GM19463 (cell line): Measurements from ENCODE around the gene PUSL1.

ENCODE experiments used
- ATAC-seq: cut with Tn5 transposase; IDR thresholded peaks from one replicate; pipeline ENCODE4 v1.9.1; 2021; ENCODE audit warnings: mild to moderate bottlenecking, moderate library complexity; ENCODE audit not compliant: unreplicated experiment

The PUSL1 gene

DNA sequence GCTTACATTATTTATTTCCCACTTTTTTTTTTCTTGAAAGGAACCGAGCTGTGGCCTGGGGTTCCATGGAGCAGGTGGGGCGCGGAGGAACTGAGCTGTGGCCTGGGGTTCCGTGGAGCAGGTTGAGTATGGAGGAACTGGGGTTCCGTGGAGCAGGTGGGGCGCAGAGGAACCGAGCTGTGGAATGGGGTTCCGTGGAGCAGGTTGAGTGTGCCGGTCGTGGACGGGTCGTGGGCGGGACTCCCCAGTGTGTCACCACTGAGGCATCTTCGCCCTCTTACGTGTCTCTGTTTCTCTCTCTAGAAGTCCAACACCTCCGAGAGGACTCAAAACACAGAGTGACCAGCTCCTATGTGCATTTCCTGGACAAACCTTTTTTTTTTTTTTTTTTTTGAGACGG is 29.4 kb upstream of the PUSL1 start:
- no peak for ATAC-seq

GRCh38 chr1:1280782-1281481 is 27.5 kb upstream of the PUSL1 start:
- no peak for ATAC-seq

GRCh38 chr1:1281533-1282321 is 26.7 kb upstream of the PUSL1 start:
- ATAC-seq, result no peak

GRCh38 chr1:1282998-1283397 is 25.4 kb upstream of the PUSL1 start:
- no peak for ATAC-seq

GRCh38 chr1:1283821-1284220 is 24.6 kb upstream of the PUSL1 start:
- ATAC-seq, result no peak

- ATAC-seq, result no peak
Measured at GRCh38 chr1:1284221-1285101, 23.9 kb upstream of the PUSL1 start.

DNA sequence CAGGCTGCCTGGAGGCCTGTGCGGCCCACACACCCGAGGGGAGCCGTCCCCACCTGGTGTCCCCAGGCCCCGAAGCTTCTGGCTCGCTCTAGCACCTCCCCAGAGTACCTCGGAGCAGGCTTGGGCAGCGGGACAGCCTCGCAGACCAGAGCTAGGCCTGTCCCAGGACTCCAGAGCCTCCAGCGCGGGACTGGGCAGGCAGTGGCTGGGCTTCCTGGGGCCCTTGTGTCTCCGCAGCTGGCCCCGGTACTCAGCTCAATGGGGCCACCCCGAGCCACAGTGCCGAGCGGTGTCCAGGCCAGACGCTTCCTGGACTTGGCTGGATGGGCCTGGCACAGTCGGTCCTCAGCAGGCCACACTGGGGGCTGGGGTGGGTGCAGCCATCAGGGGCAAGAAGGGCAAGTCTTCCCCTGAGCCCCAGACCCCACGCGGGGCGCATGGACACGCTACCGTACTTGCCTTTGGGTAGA is 23.3 kb upstream of the PUSL1 start:
- no peak for ATAC-seq

DNA sequence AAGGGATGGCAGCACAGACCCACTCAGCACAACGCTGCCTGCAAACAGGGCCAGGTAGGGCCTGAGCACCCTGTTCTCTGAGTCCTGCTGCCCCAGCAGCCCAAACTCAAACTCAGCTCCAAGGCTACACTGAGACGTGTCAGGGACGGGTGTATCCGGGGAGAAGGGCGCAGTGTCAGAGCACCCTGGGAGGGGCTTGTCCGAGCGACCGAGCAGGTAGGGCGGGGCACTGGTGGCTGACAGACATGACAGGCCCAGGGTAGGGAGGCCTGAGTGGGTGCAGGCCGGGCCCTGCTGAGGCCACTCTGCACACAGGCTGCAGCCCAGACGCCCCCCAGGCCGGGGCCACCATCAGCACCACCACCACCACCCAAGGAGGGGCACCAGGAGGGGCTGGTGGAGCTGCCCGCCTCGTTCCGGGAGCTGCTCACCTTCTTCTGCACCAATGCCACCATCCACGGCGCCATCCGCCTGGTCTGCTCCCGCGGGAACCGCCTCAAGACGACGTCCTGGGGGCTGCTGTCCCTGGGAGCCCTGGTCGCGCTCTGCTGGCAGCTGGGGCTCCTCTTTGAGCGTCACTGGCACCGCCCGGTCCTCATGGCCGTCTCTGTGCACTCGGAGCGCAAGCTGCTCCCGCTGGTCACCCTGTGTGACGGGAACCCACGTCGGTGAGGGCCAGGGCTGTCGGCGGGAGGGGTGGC is 22.6 kb upstream of the PUSL1 start:
- ATAC-seq, result no peak

- no peak for ATAC-seq
Measured at GRCh38 chr1:1286313-1287261, 21.8 kb upstream of the PUSL1 start.

- no peak for ATAC-seq
Measured at GRCh38 chr1:1287288-1288110, 20.9 kb upstream of the PUSL1 start.

- no peak for ATAC-seq
Measured at GRCh38 chr1:1290238-1290731, 18.1 kb upstream of the PUSL1 start.

GRCh38 chr1:1291023-1291528 is 17.3 kb upstream of the PUSL1 start:
- no peak for ATAC-seq

DNA sequence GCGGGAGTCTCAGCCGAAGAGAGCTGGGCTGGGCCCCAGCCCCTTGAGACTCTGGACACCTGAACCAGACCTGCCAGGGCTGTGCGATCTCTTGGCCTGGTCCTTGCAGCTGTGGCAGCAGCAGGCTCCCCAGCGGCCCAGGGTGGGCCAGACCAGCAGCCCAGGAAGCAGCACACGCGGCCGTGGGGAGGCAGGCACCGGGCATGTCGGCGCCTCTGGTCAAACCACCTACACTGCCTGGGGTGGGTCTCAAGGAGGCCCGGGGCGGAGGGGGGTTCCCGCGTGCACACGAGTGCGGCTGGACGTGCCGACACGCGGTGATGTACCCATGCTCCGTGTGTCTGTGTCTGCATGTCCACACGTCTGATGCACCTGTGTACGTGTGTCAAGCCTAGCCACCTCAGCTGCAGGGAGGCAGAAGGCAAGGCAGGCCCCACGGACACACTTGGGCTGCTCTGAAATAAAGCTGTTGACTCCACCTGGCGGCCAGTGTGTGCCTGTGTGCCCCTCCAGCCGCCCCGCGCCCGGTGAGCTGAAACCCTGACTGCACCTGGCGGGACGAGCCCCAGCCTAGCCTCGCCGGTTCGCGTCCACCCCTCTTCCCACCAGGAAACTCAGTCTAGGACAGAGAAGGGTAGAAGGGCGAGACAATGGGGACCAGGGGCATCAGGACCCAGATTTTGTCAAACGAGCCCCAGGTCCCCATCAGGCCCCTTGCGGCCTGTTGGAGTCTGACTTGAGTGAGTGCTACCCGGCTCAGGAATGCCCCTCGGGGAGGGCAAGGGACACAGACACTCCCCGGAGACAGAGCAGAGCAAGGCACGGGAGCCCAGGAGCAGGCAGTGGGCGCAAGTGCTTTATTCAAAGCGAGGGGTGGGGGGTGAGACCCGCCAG is 16.6 kb upstream of the PUSL1 start:
- ATAC-seq, result no peak

GRCh38 chr1:1292442-1292779 is 16.0 kb upstream of the PUSL1 start:
- ATAC-seq, result no peak

DNA sequence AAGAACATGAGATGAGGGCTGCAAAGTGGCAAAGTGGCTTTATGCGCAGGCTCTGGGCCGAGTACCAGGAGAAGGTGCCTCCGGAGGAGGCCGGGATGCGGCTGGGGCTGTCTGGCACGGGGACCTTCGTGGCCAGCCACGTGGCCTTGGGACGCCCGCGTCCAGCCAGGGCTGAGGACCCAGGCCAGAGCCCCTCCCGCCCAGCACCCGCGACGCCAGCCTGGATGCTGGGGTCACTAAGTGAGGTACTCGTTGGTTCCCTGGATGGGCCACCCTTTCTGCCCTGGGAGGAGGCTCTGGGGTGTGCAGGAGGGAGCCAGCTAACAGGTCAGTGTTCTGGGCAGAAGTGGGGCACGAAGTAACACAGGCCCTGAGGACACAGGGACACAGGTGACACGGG is 15.5 kb upstream of the PUSL1 start:
- no peak for ATAC-seq

DNA sequence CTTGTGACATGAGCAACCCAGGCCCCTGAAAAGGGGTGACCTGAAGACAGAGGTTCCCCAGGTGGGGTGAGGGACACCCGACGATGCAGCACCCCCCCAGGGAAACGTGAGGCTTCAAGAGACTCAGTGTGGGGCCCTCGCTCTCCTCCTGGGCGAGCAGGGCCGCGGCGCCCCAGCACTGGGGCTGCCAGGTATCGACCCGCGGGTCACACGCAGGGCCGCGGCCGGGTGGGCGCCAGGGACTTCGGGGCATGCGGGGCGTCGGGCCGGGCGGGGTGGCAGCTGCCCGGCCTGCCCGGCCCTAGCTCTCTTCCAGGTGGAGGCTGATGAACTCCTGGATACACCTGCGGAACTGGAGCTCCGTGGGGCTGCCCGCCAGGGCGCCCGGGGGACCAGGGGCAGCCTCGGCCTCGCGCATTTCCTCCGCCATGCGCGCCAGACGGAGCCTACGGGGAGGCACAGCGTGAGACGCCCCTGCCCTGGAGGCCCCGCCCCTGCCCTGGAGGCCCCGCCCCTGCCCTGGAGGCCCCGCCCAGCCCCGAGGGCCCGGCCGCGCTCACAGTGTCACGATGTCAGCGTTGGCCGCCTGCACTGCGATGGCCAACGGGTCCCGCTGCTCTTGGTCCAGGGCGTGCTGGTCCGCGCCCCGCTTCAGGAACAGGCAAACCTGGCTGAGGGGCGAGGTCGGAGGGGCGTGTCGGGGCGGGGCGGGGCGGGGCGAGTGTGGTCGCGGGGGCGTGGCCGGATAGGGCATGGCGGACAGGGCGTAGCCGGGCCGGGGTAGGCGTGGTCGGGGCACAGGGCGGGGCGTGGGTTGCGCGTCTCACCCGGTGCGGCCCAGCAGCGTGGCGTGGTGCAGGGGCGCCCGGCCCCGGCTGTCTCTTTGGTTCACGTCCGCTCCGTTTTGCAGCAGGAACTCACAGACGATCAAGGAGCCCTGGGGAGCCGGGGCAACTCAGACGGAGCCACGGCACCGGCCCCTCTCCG is 14.8 kb upstream of the PUSL1 start:
- ATAC-seq, result no peak
